ENCODE data around the gene STRN. TPM values are rescaled to one million over a fixed set of nuclear protein-coding genes. Genes with fewer than 3 reads are reported as not detected.
"Not testable (repeated sequence)": the region's sequence is repeated elsewhere in the genome, so short reads cannot be mapped to it uniquely, and the experiment has no call there.

The STRN gene
- total RNA-seq, 4 donors from 2014 or later: 18.2 to 26.4 (median 21.5) TPM

DNA sequence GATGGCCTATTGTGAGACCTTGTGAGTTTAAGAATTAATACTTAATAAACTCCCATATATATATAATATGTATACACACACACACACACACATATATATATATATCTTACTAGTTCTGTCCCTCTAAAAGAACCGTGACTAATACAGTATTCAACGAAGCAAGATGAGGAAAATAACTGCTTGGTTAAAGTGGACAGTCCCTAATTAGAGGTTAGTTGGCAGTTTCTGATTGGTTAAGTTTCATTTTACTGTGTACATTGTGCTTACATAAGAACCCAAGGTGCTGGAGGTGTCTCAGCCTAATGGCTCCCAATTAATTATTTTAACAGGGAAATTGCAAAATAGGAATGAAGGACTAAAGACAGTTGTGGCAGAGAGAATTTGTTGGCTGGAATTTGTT is 132.1 kb downstream of the STRN start:
- H3K9me3 ChIP-seq: no peaks in the 10 kb centered on the region
- no peaks in the 10 kb centered on the region for H3K4me1 ChIP-seq
- H3K4me3 ChIP-seq: no peak overlapping the region
- no peaks in the 10 kb centered on the region for H3K27me3 ChIP-seq
- 91 to 93% methylated on average over 2 of the region's 2 CpGs for WGBS, 2 donors
- H3K36me3 ChIP-seq: no peaks in the 10 kb centered on the region
- DNase-seq (ENCODE audit: low spot score in 2 of 2): no peak
- H3K27ac ChIP-seq: no peak overlapping the region
- TF ChIP-seq EP300 (IDR thresholded peaks at IDR 0.05) (no peak), POLR2A (IDR thresholded peaks at IDR 0.05) (no peak)

DNA sequence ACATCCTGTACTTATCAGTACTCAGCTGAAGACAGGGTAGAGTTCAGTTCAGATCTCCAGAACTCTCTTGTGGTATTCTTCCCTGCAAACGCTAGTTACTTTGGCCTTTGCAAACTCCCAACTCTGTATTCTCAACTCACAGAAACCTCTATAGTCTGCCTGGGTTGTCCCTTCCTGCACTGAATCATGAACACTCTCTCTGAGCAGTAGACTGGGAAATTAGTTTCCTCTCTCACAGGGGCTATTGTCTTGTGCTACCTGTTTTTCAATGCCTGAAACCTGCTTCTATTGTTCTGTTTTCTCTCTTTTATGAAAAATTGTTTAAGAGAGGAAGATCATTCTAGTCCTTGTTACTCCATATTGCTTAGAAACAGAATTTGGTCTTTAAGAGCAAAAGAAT is 135.2 kb downstream of the STRN start:
- TF ChIP-seq, protein P1, sequence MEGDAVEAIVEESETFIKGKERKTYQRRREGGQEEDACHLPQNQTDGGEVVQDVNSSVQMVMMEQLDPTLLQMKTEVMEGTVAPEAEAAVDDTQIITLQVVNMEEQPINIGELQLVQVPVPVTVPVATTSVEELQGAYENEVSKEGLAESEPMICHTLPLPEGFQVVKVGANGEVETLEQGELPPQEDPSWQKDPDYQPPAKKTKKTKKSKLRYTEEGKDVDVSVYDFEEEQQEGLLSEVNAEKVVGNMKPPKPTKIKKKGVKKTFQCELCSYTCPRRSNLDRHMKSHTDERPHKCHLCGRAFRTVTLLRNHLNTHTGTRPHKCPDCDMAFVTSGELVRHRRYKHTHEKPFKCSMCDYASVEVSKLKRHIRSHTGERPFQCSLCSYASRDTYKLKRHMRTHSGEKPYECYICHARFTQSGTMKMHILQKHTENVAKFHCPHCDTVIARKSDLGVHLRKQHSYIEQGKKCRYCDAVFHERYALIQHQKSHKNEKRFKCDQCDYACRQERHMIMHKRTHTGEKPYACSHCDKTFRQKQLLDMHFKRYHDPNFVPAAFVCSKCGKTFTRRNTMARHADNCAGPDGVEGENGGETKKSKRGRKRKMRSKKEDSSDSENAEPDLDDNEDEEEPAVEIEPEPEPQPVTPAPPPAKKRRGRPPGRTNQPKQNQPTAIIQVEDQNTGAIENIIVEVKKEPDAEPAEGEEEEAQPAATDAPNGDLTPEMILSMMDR (IDR thresholded peaks at IDR 0.05): no peak
- no peak for TF ChIP-seq POLR2A (IDR thresholded peaks at IDR 0.05)
- no peak for TF ChIP-seq EP300 (IDR thresholded peaks at IDR 0.05)
- WGBS, 2 donors: 46 to 70% methylated on average over 1 of the region's 1 CpG
- H3K27me3 ChIP-seq: no peaks in the 10 kb centered on the region

DNA sequence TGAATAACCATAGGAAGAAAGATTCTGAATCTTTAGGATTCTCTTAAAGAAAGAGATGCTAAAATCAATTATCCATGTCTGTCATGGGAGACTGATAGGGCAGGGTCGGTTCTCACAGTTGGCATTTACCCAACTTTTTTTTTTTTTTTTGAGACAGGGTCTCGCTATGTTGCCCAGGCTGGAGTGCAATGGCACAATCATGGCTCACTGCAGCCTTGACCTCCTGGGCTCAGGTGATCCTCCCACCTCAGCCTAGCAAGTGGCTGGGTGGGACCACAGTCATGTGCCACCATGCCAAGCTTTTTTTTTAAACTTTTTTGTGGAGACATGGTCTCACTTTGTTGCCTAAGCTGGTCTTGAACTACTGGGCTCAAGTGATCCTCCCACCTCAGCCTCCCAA is 141.7 kb downstream of the STRN start:
- WGBS, 2 donors: 76 to 82% methylated on average over 2 of the region's 2 CpGs
- H3K9me3 ChIP-seq; H3K4me3 ChIP-seq; H3K27me3 ChIP-seq; DNase-seq (ENCODE audit: low spot score in 2 of 2); H3K36me3 ChIP-seq; H3K27ac ChIP-seq; H3K4me1 ChIP-seq: not testable (repeated sequence)

More for the DNA sequence above, 135.2 kb downstream of the STRN start:
- H3K27ac ChIP-seq: no peak overlapping the region
- no peak for DNase-seq (ENCODE audit: low spot score in 2 of 2)
- H3K4me1 ChIP-seq: no peaks in the 10 kb centered on the region
- no peaks in the 10 kb centered on the region for H3K36me3 ChIP-seq
- H3K4me3 ChIP-seq: no peak overlapping the region
- H3K9me3 ChIP-seq: no peaks in the 10 kb centered on the region

DNA sequence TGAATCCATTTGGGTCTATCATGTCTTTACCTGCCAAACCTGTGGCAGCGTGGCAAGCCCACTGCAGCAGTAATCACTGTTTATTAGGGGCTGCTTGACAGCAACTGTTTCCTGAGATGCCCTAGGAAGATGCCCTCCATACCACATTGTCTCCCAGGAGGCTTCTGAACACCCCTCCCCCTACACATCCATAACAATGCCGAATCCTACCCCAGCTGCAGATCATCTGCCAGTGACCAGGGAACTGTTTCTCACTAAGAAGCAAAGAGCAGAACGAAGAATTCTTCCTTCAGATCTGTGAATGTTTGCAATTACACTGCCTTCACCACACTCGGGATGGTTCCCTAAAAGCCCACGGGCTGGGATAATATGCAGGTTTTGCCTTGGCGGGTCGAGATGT is 142.1 kb downstream of the STRN start:
- TF ChIP-seq EP300 (IDR thresholded peaks at IDR 0.05) (no peak), POLR2A (IDR thresholded peaks at IDR 0.05) (no peak)
- TF ChIP-seq, protein P1 (IDR thresholded peaks at IDR 0.05): no peak
- Histone ChIP-seq H3K27ac (no peak overlapping the region), H3K9me3 (no peaks in the 10 kb centered on the region), H3K4me3 (no peak overlapping the region), H3K36me3 (no peaks in the 10 kb centered on the region), H3K4me1 (no peaks in the 10 kb centered on the region), H3K27me3 (no peaks in the 10 kb centered on the region)
- no peak for DNase-seq (ENCODE audit: low spot score in 2 of 2)
- WGBS, 2 donors: 62 to 74% methylated on average over 7 of the region's 7 CpGs

DNA sequence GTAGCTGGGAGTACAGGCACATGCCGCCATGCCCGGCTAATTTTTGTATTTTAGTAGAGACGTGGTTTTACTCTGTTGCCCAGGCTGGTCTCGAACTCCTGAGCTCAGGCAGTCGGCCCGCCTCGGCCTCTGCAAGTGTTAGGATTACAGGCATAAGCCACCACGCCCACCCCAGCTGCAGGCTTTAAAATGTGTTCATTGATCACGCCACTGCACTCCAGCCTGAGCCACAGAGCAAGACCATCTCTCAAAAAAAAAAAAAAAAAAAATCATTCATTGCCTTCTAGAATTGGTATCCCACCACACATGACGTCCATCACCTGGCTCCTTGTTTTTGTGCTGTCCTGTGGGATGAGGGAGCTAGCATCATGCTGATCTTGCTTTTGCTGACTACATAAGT is 142.5 kb downstream of the STRN start:
- Histone ChIP-seq H3K36me3 (no peaks in the 10 kb centered on the region), H3K4me3 (no peak overlapping the region), H3K9me3 (no peaks in the 10 kb centered on the region), H3K4me1 (no peaks in the 10 kb centered on the region), H3K27me3 (no peaks in the 10 kb centered on the region), H3K27ac (no peak overlapping the region)
- TF ChIP-seq EP300 (IDR thresholded peaks at IDR 0.05) (no peak), POLR2A (IDR thresholded peaks at IDR 0.05) (no peak)
- no peak for DNase-seq (ENCODE audit: low spot score in 2 of 2)
- WGBS, 2 donors: 83 to 88% methylated on average over 10 of the region's 10 CpGs

DNA sequence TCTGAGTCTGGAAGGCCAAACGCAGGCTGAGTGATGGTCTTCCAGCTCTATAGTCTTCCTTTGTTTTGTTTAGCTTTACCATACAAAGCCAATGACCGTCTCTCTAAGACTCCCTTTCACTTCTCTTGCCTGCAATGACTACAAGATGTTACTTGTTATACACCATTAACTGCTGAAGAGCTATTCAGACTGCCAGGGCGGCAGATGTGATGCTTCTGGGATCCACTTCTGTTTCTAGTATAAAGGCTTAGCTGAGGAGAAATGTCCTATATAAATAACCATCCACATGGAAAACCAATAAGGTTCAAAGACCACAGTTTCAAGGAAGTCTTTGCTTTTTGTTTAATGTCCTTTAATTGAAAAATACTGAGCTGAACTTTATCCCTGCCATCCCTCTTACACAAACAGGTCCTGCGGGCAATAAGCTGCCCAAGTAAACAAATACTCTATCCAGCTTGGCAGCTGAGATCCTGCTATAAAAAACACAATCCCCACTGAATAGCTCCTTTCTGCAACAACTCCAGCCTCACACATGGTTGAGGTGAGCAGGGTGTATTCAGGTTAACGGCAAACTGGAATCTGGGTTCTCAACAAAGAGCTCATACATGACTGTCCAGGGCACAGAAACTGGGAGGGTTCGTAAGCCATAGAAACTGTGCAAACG is 145.3 kb downstream of the STRN start:
- H3K27me3 ChIP-seq: no peaks in the 10 kb centered on the region
- H3K4me1 ChIP-seq: no peaks in the 10 kb centered on the region
- H3K9me3 ChIP-seq: no peaks in the 10 kb centered on the region
- H3K36me3 ChIP-seq: no peaks in the 10 kb centered on the region
- no peak for TF ChIP-seq POLR2A (IDR thresholded peaks at IDR 0.05)
- TF ChIP-seq, protein P1 (IDR thresholded peaks at IDR 0.05): no peak
- no peak for TF ChIP-seq EP300 (IDR thresholded peaks at IDR 0.05)
- H3K4me3 ChIP-seq: no peak overlapping the region
- WGBS, 2 donors: 49 to 66% methylated on average over 7 of the region's 7 CpGs
- DNase-seq (ENCODE audit: low spot score in 2 of 2): no peak
- no peak overlapping the region for H3K27ac ChIP-seq
